ENCODE data around the gene CD37.

Gene CD37

DNA sequence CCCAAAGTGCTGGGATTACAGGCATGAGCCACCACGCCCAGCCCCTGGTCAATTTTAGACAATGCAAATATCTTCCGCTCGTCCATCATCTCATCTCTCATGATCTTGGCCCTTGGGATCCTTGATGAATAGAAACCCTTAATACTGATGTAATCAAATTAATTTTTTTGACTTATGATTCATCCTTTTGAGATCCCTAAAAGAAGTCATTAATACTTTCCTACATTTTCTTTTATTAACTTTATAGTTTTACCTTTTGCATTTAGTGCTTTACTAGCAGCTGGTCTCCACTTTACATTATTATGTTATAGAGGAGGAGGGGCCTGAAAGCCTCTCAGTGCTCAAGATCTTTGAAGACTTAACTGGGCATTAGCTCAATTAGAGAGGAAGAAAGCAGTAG lies 45.2 kb downstream of the CD37 start:
- no peak for DNase-seq (ENCODE audit: low read depth)

DNA sequence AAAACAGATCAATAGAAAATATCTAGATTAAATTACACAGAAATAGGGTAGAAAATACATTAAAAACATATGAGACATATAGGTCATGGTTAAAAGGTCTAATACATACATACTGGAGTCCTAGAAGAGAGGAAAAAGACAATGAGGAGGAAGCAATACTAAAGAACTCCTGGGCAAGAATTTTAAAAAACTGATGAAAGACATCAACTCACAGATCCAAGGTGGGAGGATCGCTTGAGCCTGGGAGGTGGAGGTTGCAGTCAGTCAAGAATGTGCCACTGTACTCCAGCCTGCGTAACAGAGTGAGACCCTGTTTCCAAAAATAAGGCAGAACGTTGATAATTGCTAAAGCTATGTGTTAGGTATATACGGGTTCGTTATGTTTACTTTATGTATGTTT lies 47.4 kb downstream of the CD37 start:
- no peak for DNase-seq (ENCODE audit: low read depth)

DNA sequence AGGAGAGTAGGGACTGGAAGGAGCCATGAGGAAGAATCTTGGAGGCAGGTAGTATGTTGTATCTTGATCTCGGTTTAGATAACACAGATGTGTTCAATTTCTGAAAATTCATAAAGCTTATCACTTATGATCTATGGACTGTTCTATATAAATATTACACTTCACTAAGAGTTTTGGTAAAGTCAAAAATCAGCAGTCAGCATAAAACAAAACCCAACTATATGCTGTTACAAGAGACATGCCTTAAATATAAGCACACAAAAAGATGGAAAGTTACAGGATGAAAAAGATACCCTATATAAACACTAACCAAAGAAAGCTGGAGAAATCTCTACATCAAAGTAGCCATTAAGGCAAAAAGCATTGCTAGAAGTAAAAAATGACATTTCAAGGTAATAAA lies 48.4 kb downstream of the CD37 start:
- no peak for DNase-seq (ENCODE audit: low read depth)

DNA sequence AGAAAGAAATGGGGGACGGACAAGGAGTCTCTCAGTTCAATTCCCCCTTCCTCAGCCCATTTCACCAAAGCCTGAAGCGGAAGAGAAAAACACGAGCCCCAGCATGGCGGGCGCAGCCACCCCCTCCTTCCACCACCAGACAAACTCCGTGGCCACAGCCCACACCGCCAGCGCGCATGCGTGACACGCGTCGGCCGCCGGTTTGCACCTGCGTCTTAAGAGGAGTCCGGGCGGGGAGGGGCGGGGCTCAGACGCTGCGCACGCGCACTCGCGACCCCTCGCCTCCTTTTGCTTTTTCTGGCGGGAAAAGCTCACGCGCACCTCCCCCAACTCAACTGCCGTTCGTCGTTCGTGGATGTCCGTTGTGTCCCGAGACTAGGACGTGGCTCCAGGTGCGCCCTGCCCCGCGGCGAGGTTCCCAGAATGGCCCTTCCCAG lies 52.7 kb downstream of the CD37 start, which contains the start of gene KASH5:
Gene KASH5 (plus strand): TSS at position 314 of the 437 bp plus-strand sequence. CDS start 2,635 bp downstream, outside the sequence.
- DNase-seq (ENCODE audit: low read depth) = no peak

DNA sequence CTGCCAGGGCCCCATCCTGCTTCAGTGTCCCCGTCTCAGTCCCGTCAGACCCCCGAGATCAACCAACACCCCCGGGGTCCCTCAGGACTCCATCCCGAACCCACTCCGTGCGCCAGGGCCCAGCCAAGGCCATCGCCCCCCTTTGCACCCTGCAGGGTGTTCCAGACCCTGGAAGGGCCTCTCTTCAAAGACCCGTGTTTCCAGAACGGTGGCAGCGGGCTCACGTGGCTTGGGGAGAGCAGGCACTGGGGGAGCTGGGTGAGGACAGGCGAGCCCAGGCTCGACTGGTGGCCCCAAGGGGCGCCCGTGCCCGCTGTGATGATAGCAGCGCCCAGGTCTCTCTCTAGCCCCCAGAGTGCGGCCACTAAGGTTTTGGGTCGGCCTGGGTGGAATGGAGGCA lies 54.2 kb downstream of the CD37 start:
- no peak for DNase-seq (ENCODE audit: low read depth)
